ENCODE data around the gene C1orf122. TPM values are rescaled to one million over a fixed set of nuclear protein-coding genes. Genes with fewer than 3 reads are reported as not detected.
A peak's percentile ranks its signal among the peaks of the same experiment; 100 is the strongest.
"Not testable (repeated sequence)": the region's sequence is repeated elsewhere in the genome, so short reads cannot be mapped to it uniquely, and the experiment has no call there.

Gene C1orf122
- total RNA-seq: 10 to 100 TPM; 29.2 to 33.3 TPM

GRCh38 chr1:37807555-37808368 lies at the start of gene C1orf122, which contains the start of gene YRDC:
TSS of gene C1orf122 (plus strand) at chr1:37807790. CDS start at chr1:37808405, 615 bp downstream.
TSS of gene YRDC (minus strand) at chr1:37808208. CDS start at chr1:37808180, 28 bp downstream.
- no peaks in the 10 kb centered on the region for H3K27me3 Mint-ChIP-seq
- peak within 1 kb of the TSS; percentile 91 for H3K4me3 Mint-ChIP-seq
- peaks cover 8% of the 10 kb centered on the region for H3K36me3 Mint-ChIP-seq
- peak; percentile 96 to 97 for ATAC-seq
- peak; percentile 94 for DNase-seq (ENCODE audit: low spot score)
- H3K4me1 Mint-ChIP-seq (ENCODE audit: low read depth in 2 of 2): peaks cover 29 to 36% of the 10 kb centered on the region in 2 donors
- no peaks in the 10 kb centered on the region for H3K9me3 Mint-ChIP-seq
- peak within 1 kb of the TSS; percentile 80 to 91 for H3K27ac Mint-ChIP-seq

- Mint-ChIP-seq H3K27ac (no peak overlapping the region), H3K9me3 (peaks cover under 1% of the 10 kb centered on the region), H3K36me3 (no peaks in the 10 kb centered on the region), H3K4me3 (no peak overlapping the region), H3K27me3 (peaks cover 17 to 24% of the 10 kb centered on the region in 2 donors), H3K4me1 (ENCODE audit: low read depth in 2 of 2) (peaks cover 0 to 2% of the 10 kb centered on the region in 2 donors)
- no peak for ATAC-seq
- DNase-seq (ENCODE audit: low spot score): no peak
Observed at GRCh38 chr1:37759451-37759850, 48.1 kb upstream of the C1orf122 start.

- peaks cover 31 to 40% of the 10 kb centered on the region in 2 donors for H3K27me3 Mint-ChIP-seq
- peaks cover 0 to 9% of the 10 kb centered on the region in 2 donors for H3K4me1 Mint-ChIP-seq (ENCODE audit: low read depth in 2 of 2)
Observed at GRCh38 chr1:37761416-37762095, 46.0 kb upstream of the C1orf122 start.

GRCh38 chr1:37762516-37762915 lies 45.1 kb upstream of the C1orf122 start:
- H3K4me3 Mint-ChIP-seq: no peak overlapping the region
- peaks cover 4% of the 10 kb centered on the region for H3K9me3 Mint-ChIP-seq
- DNase-seq (ENCODE audit: low spot score) (no peak), ATAC-seq (no peak)
- no peaks in the 10 kb centered on the region for H3K36me3 Mint-ChIP-seq
- H3K27ac Mint-ChIP-seq: no peak overlapping the region
- peaks cover 36 to 47% of the 10 kb centered on the region in 2 donors for H3K27me3 Mint-ChIP-seq
- peaks cover 0 to 9% of the 10 kb centered on the region in 2 donors for H3K4me1 Mint-ChIP-seq (ENCODE audit: low read depth in 2 of 2)

More at GRCh38 chr1:37761416-37762095, 46.0 kb upstream of the C1orf122 start:
- Mint-ChIP-seq H3K9me3 (peaks cover 4% of the 10 kb centered on the region), H3K36me3 (no peaks in the 10 kb centered on the region), H3K27ac (no peak overlapping the region), H3K4me3 (no peak overlapping the region)
- DNase-seq (ENCODE audit: low spot score) (no peak), ATAC-seq (no peak)

GRCh38 chr1:37763791-37764413 lies 43.7 kb upstream of the C1orf122 start:
- ATAC-seq (no peak), DNase-seq (ENCODE audit: low spot score) (no peak)
- Mint-ChIP-seq H3K27me3 (peaks cover 44 to 60% of the 10 kb centered on the region in 2 donors), H3K4me3 (no peak overlapping the region), H3K4me1 (ENCODE audit: low read depth in 2 of 2) (peaks cover 0 to 11% of the 10 kb centered on the region in 2 donors), H3K9me3 (peaks cover 4% of the 10 kb centered on the region), H3K27ac (no peak overlapping the region), H3K36me3 (no peaks in the 10 kb centered on the region)

- no peak for DNase-seq (ENCODE audit: low spot score)
- Mint-ChIP-seq H3K4me1 (ENCODE audit: low read depth in 2 of 2) (peaks cover 0 to 11% of the 10 kb centered on the region in 2 donors), H3K4me3 (no peak overlapping the region), H3K27me3 (peaks cover 49 to 65% of the 10 kb centered on the region in 2 donors), H3K9me3 (peaks cover 4% of the 10 kb centered on the region), H3K27ac (no peak overlapping the region), H3K36me3 (no peaks in the 10 kb centered on the region)
- no peak for ATAC-seq
Observed at GRCh38 chr1:37764414-37764825, 43.2 kb upstream of the C1orf122 start.

GRCh38 chr1:37764888-37765441 lies 42.6 kb upstream of the C1orf122 start, which contains the start of gene EPHA10:
TSS of gene EPHA10 (minus strand) at chr1:37765120. CDS start at chr1:37765066, 54 bp downstream.
- DNase-seq (ENCODE audit: low spot score): no peak
- no peaks in the 10 kb centered on the region for H3K36me3 Mint-ChIP-seq
- no peak for ATAC-seq
- H3K27ac Mint-ChIP-seq: no peak within 1 kb of the TSS
- H3K4me1 Mint-ChIP-seq (ENCODE audit: low read depth in 2 of 2): peaks cover 0 to 11% of the 10 kb centered on the region in 2 donors
- H3K27me3 Mint-ChIP-seq: peaks cover 51 to 70% of the 10 kb centered on the region in 2 donors
- H3K9me3 Mint-ChIP-seq: peaks cover 4% of the 10 kb centered on the region
- H3K4me3 Mint-ChIP-seq: no peak within 1 kb of the TSS

- peaks cover 0 to 11% of the 10 kb centered on the region in 2 donors for H3K4me1 Mint-ChIP-seq (ENCODE audit: low read depth in 2 of 2)
- no peak overlapping the region for H3K4me3 Mint-ChIP-seq
- H3K36me3 Mint-ChIP-seq: no peaks in the 10 kb centered on the region
- H3K27ac Mint-ChIP-seq: no peak overlapping the region
- H3K9me3 Mint-ChIP-seq: peaks cover 4% of the 10 kb centered on the region
- DNase-seq (ENCODE audit: low spot score): no peak
- H3K27me3 Mint-ChIP-seq: peaks cover 58 to 80% of the 10 kb centered on the region in 2 donors
- ATAC-seq: peak in 1 of 2 donors; percentile 24
Observed at GRCh38 chr1:37765916-37766664, 41.5 kb upstream of the C1orf122 start.

GRCh38 chr1:37767488-37767887 lies 40.1 kb upstream of the C1orf122 start:
- peaks cover 54 to 78% of the 10 kb centered on the region in 2 donors for H3K27me3 Mint-ChIP-seq
- ATAC-seq: no peak

GRCh38 chr1:37771440-37771839 lies 36.1 kb upstream of the C1orf122 start:
- not testable (repeated sequence) for H3K27ac Mint-ChIP-seq; H3K4me1 Mint-ChIP-seq (ENCODE audit: low read depth in 2 of 2); H3K9me3 Mint-ChIP-seq; H3K36me3 Mint-ChIP-seq; DNase-seq (ENCODE audit: low spot score); H3K4me3 Mint-ChIP-seq; ATAC-seq
- H3K27me3 Mint-ChIP-seq: peaks cover 30 to 58% of the 10 kb centered on the region in 2 donors

More at GRCh38 chr1:37767488-37767887, 40.1 kb upstream of the C1orf122 start:
- Mint-ChIP-seq H3K9me3 (peaks cover 4% of the 10 kb centered on the region), H3K4me1 (ENCODE audit: low read depth in 2 of 2) (peaks cover 0 to 11% of the 10 kb centered on the region in 2 donors), H3K4me3 (no peak overlapping the region), H3K27ac (no peak overlapping the region), H3K36me3 (no peaks in the 10 kb centered on the region)
- DNase-seq (ENCODE audit: low spot score): no peak

- Mint-ChIP-seq H3K36me3 (no peaks in the 10 kb centered on the region), H3K27ac (no peak overlapping the region), H3K27me3 (peaks cover 13 to 29% of the 10 kb centered on the region in 2 donors), H3K9me3 (no peaks in the 10 kb centered on the region), H3K4me1 (ENCODE audit: low read depth in 2 of 2) (no peaks in the 10 kb centered on the region), H3K4me3 (no peak overlapping the region)
- no peak for DNase-seq (ENCODE audit: low spot score)
- ATAC-seq: peak in 1 of 2 donors; percentile 36
Observed at GRCh38 chr1:37776946-37777516, 30.6 kb upstream of the C1orf122 start.

GRCh38 chr1:37778654-37779053 lies 28.9 kb upstream of the C1orf122 start:
- Mint-ChIP-seq H3K4me3 (no peak overlapping the region), H3K9me3 (no peaks in the 10 kb centered on the region), H3K4me1 (ENCODE audit: low read depth in 2 of 2) (no peaks in the 10 kb centered on the region), H3K27me3 (peaks cover 11 to 21% of the 10 kb centered on the region in 2 donors), H3K36me3 (no peaks in the 10 kb centered on the region), H3K27ac (no peak overlapping the region)
- no peak for ATAC-seq
- no peak for DNase-seq (ENCODE audit: low spot score)
